Liver (tissue), 9 donors: Measurements from ENCODE around the gene KSR2. TPM values are rescaled to one million over a fixed set of nuclear protein-coding genes. Genes with fewer than 3 reads are reported as not detected.

Source experiments
- DNase-seq: peaks from one replicate; pipeline ENCODE4 v3.0.0-alpha.2; 2017; ENCODE audit warnings: low spot score
- H3K27ac ChIP-seq, 2 donors: one replicate each; pipeline ENCODE4 v1.7.0; 2013; ENCODE audit warnings: inconsistent platforms in 2 of 2, low read length in 2 of 2, control low read depth in 1 of 2, low read depth in 1 of 2, mild to moderate bottlenecking in 1 of 2
- H3K27me3 ChIP-seq, 4 donors: one replicate each; pipeline versions ENCODE4 v1.6.1 to v1.7.0; 2013; ENCODE audit warnings: low read length in 3 of 4, inconsistent platforms in 1 of 4, mild to moderate bottlenecking in 1 of 4, moderate library complexity in 1 of 4; ENCODE audit not compliant: control insufficient read depth in 4 of 4, insufficient read depth in 4 of 4
- H3K36me3 ChIP-seq, 4 donors: one replicate each; pipeline versions ENCODE4 v1.6.1 to v1.7.0; 2013; ENCODE audit warnings: low read length in 3 of 4, mild to moderate bottlenecking in 3 of 4, low read depth in 1 of 4, moderate library complexity in 1 of 4; ENCODE audit not compliant: control insufficient read depth in 4 of 4, insufficient read depth in 3 of 4
- H3K4me1 ChIP-seq, 4 donors: one replicate each; pipeline versions ENCODE4 v1.6.1 to v1.7.0; 2013; ENCODE audit warnings: low read length in 3 of 4, mild to moderate bottlenecking in 3 of 4, moderate library complexity in 1 of 4; ENCODE audit not compliant: control insufficient read depth in 4 of 4, insufficient read depth in 4 of 4
- H3K4me3 ChIP-seq, 3 donors: one replicate each; pipeline versions ENCODE4 v1.6.1 to v1.7.0; 2013; ENCODE audit warnings: low read length in 3 of 3, control low read depth in 1 of 3, low read depth in 1 of 3, mild to moderate bottlenecking in 1 of 3
- H3K9ac ChIP-seq, 2 donors: one replicate each; pipeline ENCODE4 v1.7.0; 2013; ENCODE audit warnings: low read length in 2 of 2, mild to moderate bottlenecking in 2 of 2, moderate library complexity in 2 of 2, control low read depth in 1 of 2, low read depth in 1 of 2
- H3K9me3 ChIP-seq, 4 donors: one replicate each; pipeline versions ENCODE4 v1.6.1 to v1.7.0; 2013; ENCODE audit warnings: low read length in 3 of 4; ENCODE audit not compliant: control insufficient read depth in 4 of 4
- ATF3 ChIP-seq: IDR thresholded peaks from 2 replicates; pipeline ENCODE4 v1.6.1; 2016; ENCODE audit warnings: antibody characterized with exemption
- CTCF ChIP-seq: fragments of 150-350 bp; IDR thresholded peaks from 2 replicates; pipeline ENCODE4 v1.5.1; 2017; ENCODE audit warnings: improper control_type of control experiment, low read depth, low read length; ENCODE audit not compliant: missing input control
- EGR1 ChIP-seq, 2 donors: IDR thresholded peaks; 2 replicates each; pipeline ENCODE4 v1.6.1; 2016 to 2018; ENCODE audit warnings: antibody characterized with exemption in 2 of 2, low read depth in 2 of 2
- FOXA1 ChIP-seq: IDR thresholded peaks from 2 replicates; pipeline ENCODE4 v1.6.1; 2016; ENCODE audit warnings: antibody characterized with exemption
- FOXA2 ChIP-seq: IDR thresholded peaks from 2 replicates; pipeline ENCODE4 v1.6.1; 2016; ENCODE audit warnings: antibody characterized with exemption
- GABPA ChIP-seq, 2 donors: IDR thresholded peaks in 1 of 2; conservative IDR thresholded peaks in 1 of 2; 2 replicates each; pipeline ENCODE4 v1.6.1; 2016; ENCODE audit warnings: antibody characterized with exemption in 2 of 2, mild to moderate bottlenecking in 1 of 2, moderate library complexity in 1 of 2
- HNF4A ChIP-seq, 2 donors: conservative IDR thresholded peaks; 2 replicates each; pipeline ENCODE4 v1.6.1; 2016; ENCODE audit warnings: antibody characterized with exemption in 2 of 2, mild to moderate bottlenecking in 2 of 2
- HNF4G ChIP-seq: IDR thresholded peaks from 2 replicates; pipeline ENCODE4 v1.6.1; 2016; ENCODE audit warnings: antibody characterized with exemption
- JUND ChIP-seq, 2 donors: IDR thresholded peaks; 2 replicates each; pipeline ENCODE4 v1.6.1; 2016; ENCODE audit warnings: antibody characterized with exemption in 2 of 2
- MAX ChIP-seq: IDR thresholded peaks from 2 replicates; pipeline ENCODE4 v1.6.1; 2016; ENCODE audit warnings: antibody characterized with exemption
- NR2F2 ChIP-seq: IDR thresholded peaks from 2 replicates; pipeline ENCODE4 v1.6.1; 2016; ENCODE audit warnings: antibody characterized with exemption
- RAD21 ChIP-seq, 2 donors: IDR thresholded peaks; 2 replicates each; pipeline ENCODE4 v1.6.1; 2016; ENCODE audit warnings: antibody characterized with exemption in 2 of 2, mild to moderate bottlenecking in 2 of 2
- RXRA ChIP-seq, 2 donors: IDR thresholded peaks; 2 replicates each; pipeline ENCODE4 v1.6.1; 2017 to 2018; ENCODE audit warnings: antibody characterized with exemption in 2 of 2, mild to moderate bottlenecking in 1 of 2
- SP1 ChIP-seq: IDR thresholded peaks from 2 replicates; pipeline ENCODE4 v1.6.1; 2018; ENCODE audit warnings: antibody characterized with exemption, mild to moderate bottlenecking
- TAF1 ChIP-seq: conservative IDR thresholded peaks from 2 replicates; pipeline ENCODE4 v1.6.1; 2016; ENCODE audit warnings: antibody characterized with exemption, mild to moderate bottlenecking
- YY1 ChIP-seq: IDR thresholded peaks from 2 replicates; pipeline ENCODE4 v1.6.1; 2016; ENCODE audit warnings: antibody characterized with exemption, mild to moderate bottlenecking
- ZBTB33 ChIP-seq: IDR thresholded peaks from 2 replicates; pipeline ENCODE4 v1.6.1; 2016; ENCODE audit warnings: antibody characterized with exemption
- WGBS: extraction: QIAGEN DNeasy Blood & Tissue Kit; methylation state at CpG from one replicate; pipeline ENCODE4 v1.1.7; 2013; 5-methylcytosine and 5-hydroxymethylcytosine counted together
- polyA plus RNA-seq, 2 donors: library from polyadenylated mRNA; stranded (reverse) in 1 of 2; unstranded in 1 of 2; fragments of 200-250 nt in 1 of 2; fragments of >200 nt in 1 of 2; fragmentation: Nextera tagmentation in 1 of 2; extraction: Ambion mirVana in 1 of 2; gene quantifications; one replicate each; pipeline versions ENCODE4 v1.2.1 to v1.2.3, GENCODE V29; 2013 to 2015
- total RNA-seq, 2 donors: library from RNA; depleted of rRNA; stranded (reverse); fragments of >200 nt; gene quantifications; one replicate each; pipeline ENCODE4 v1.2.3, GENCODE V29; 2014
- TF ChIP-seq, protein P1 (sequence below): IDR thresholded peaks from 2 replicates; pipeline ENCODE4 v1.6.1; 2016; ENCODE audit warnings: antibody characterized with exemption, mild to moderate bottlenecking
- donor health status: healthy.
- donor health status: healthy.
- donor health status: healthy.
- donor health status: healthy.
- donor health status: healthy.

KSR2 gene
- total and polyA plus RNA-seq, 4 donors = under 0.01 to 0.02 (median under 0.01) TPM; not detected in 1

- Histone ChIP-seq H3K9me3 (no peaks in the 10 kb centered on the region), H3K27ac (no peak overlapping the region), H3K27me3 (no peaks in the 10 kb centered on the region), H3K4me3 (no peak overlapping the region), H3K9ac (no peak overlapping the region), H3K36me3 (no peaks in the 10 kb centered on the region), H3K4me1 (no peaks in the 10 kb centered on the region)
- WGBS = 81% methylated on average over 7 of the region's 7 CpGs
- no peak for DNase-seq
- no peak for TF ChIP-seq EGR1 (IDR thresholded peaks at IDR 0.05; ENCODE audit: low read depth in 2 of 2)
- no peak for TF ChIP-seq YY1
- no peak for TF ChIP-seq HNF4A (conservative IDR thresholded peaks at IDR 0.05)
- no peak for TF ChIP-seq FOXA2
- TF ChIP-seq MAX = no peak
- TF ChIP-seq RAD21 (IDR thresholded peaks at IDR 0.05) = no peak
- no peak for TF ChIP-seq SP1
- TF ChIP-seq TAF1 = no peak
- TF ChIP-seq GABPA (IDR thresholded peaks at IDR 0.05 in 1 of 2, conservative IDR thresholded peaks at IDR 0.05 in 1 of 2) = no peak
- TF ChIP-seq FOXA1 = no peak
- TF ChIP-seq NR2F2 = no peak
- TF ChIP-seq JUND (IDR thresholded peaks at IDR 0.05) = no peak
- no peak for TF ChIP-seq ATF3
- no peak for TF ChIP-seq ZBTB33
- TF ChIP-seq, protein P1, sequence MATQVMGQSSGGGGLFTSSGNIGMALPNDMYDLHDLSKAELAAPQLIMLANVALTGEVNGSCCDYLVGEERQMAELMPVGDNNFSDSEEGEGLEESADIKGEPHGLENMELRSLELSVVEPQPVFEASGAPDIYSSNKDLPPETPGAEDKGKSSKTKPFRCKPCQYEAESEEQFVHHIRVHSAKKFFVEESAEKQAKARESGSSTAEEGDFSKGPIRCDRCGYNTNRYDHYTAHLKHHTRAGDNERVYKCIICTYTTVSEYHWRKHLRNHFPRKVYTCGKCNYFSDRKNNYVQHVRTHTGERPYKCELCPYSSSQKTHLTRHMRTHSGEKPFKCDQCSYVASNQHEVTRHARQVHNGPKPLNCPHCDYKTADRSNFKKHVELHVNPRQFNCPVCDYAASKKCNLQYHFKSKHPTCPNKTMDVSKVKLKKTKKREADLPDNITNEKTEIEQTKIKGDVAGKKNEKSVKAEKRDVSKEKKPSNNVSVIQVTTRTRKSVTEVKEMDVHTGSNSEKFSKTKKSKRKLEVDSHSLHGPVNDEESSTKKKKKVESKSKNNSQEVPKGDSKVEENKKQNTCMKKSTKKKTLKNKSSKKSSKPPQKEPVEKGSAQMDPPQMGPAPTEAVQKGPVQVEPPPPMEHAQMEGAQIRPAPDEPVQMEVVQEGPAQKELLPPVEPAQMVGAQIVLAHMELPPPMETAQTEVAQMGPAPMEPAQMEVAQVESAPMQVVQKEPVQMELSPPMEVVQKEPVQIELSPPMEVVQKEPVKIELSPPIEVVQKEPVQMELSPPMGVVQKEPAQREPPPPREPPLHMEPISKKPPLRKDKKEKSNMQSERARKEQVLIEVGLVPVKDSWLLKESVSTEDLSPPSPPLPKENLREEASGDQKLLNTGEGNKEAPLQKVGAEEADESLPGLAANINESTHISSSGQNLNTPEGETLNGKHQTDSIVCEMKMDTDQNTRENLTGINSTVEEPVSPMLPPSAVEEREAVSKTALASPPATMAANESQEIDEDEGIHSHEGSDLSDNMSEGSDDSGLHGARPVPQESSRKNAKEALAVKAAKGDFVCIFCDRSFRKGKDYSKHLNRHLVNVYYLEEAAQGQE = no peak
- no peak for TF ChIP-seq HNF4G
- TF ChIP-seq RXRA (IDR thresholded peaks at IDR 0.05) = no peak
- no peak for TF ChIP-seq CTCF
These were observed 79.7 kb downstream of the KSR2 start for GRCh38 chr12:117889098-117889497.

GRCh38 chr12:117885211-117885610 is 83.6 kb downstream of the KSR2 start:
- no peaks in the 10 kb centered on the region for H3K9me3 ChIP-seq
- no peak overlapping the region for H3K9ac ChIP-seq
- no peak for DNase-seq
- H3K36me3 ChIP-seq = no peaks in the 10 kb centered on the region
- 92% methylated on average over 3 of the region's 3 CpGs for WGBS
- no peak overlapping the region for H3K27ac ChIP-seq
- no peaks in the 10 kb centered on the region for H3K4me1 ChIP-seq
- no peaks in the 10 kb centered on the region for H3K27me3 ChIP-seq
- H3K4me3 ChIP-seq = no peak overlapping the region
- no peak for TF ChIP-seq SP1
- TF ChIP-seq MAX = no peak
- TF ChIP-seq FOXA1 = no peak
- no peak for TF ChIP-seq EGR1 (IDR thresholded peaks at IDR 0.05; ENCODE audit: low read depth in 2 of 2)
- TF ChIP-seq HNF4A (conservative IDR thresholded peaks at IDR 0.05) = no peak
- TF ChIP-seq, protein P1 = no peak
- no peak for TF ChIP-seq TAF1
- no peak for TF ChIP-seq YY1
- no peak for TF ChIP-seq RXRA (IDR thresholded peaks at IDR 0.05)
- no peak for TF ChIP-seq JUND (IDR thresholded peaks at IDR 0.05)
- no peak for TF ChIP-seq HNF4G
- no peak for TF ChIP-seq FOXA2
- no peak for TF ChIP-seq ZBTB33
